Prostate gland (tissue), 2 donors: ENCODE data around the gene CKAP2L. TPM values are rescaled to one million over a fixed set of nuclear protein-coding genes. Genes with fewer than 3 reads are reported as not detected.

Source experiments
- DNase-seq: peaks from one replicate; pipeline ENCODE4 v3.0.0-alpha.2; 2019; ENCODE audit warnings: low spot score
- H3K27ac ChIP-seq, 2 donors: fragments of 200-600 bp; sonication (generic); 2 replicates each; pipeline ENCODE4 v1.5.1; 2017 to 2019
- H3K27me3 ChIP-seq: fragments of 200-600 bp; sonication (generic); replicated peaks from 2 replicates; pipeline ENCODE4 v1.5.1; 2019; ENCODE audit not compliant: insufficient read depth
- H3K36me3 ChIP-seq, 2 donors: fragments of 200-600 bp; sonication (generic); 1 replicate in 1 of 2; 2 replicates in 1 of 2; pipeline versions ENCODE4 v1.5.1 to v1.8.1; 2017 to 2019
- H3K4me1 ChIP-seq: fragments of 200-600 bp; sonication (generic); replicated peaks from 2 replicates; pipeline ENCODE4 v1.5.1; 2019
- H3K4me3 ChIP-seq, 2 donors: fragments of 200-600 bp; sonication (generic); 2 replicates each; pipeline ENCODE4 v1.5.1; 2017 to 2019
- H3K9me3 ChIP-seq: fragments of 200-600 bp; sonication (generic); 2 replicates; pipeline ENCODE4 v1.5.1; 2017
- POLR2A ChIP-seq: fragments of 450-650 bp; IDR thresholded peaks from one replicate; pipeline ENCODE4 v1.6.1; 2016; ENCODE audit warnings: antibody characterized with exemption, mild to moderate bottlenecking
- POLR2AphosphoS5 ChIP-seq: sonication (generic); formaldehyde crosslinking; IDR thresholded peaks from one replicate; pipeline ENCODE4 v1.6.1; 2017; ENCODE audit warnings: antibody characterized with exemption
- WGBS: methylation state at CpG from one replicate; pipeline ENCODE4 v1.1.5; 2018; 5-methylcytosine and 5-hydroxymethylcytosine counted together
- intact Hi-C: fragments of 100-400 bp; cut with DNase I; formaldehyde crosslinking; loops from one replicate; pipeline ENCODE4 v1.14.2; 2022
- total RNA-seq, 2 donors: library from RNA; depleted of rRNA; stranded (reverse); fragments of >200 nt; gene quantifications; one replicate each; pipeline ENCODE4 v1.1.0, GENCODE V29; 2016
- TF ChIP-seq, protein P1 (sequence below), 4 experiments: fragments of 200-600 bp in 2 of 4; fragments of 450-650 bp in 2 of 4; sonication (generic) in 2 of 4; IDR thresholded peaks; 1 replicate in 3 of 4; 2 replicates in 1 of 4; pipeline ENCODE4 v1.5.1; 2016 to 2019; ENCODE audit warnings: antibody characterized with exemption in 4 of 4, mild to moderate bottlenecking in 2 of 4, moderate library complexity in 2 of 4

Gene CKAP2L
- total RNA-seq, 2 donors from 2014 or later, result 0.23 to 3.1 TPM

DNA sequence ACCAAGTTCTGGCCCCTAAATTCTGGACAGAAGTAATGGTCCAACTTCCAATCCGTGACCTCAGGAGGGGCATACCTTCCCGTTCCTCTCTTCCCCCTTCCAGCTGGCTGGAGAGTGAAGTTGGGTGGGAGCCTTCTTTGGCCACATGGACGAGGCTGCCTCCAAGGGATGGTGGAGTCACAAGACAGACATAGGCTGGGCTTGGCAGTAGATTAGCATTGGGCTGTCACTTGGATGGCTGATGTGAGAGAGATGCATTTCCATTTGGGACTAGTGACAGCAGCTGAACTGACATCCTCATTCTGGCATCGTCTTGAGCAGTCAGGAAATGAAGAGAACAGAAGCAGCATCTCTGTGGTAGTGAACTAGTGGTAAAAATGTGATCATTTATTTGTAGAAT, 31.0 kb downstream of the CKAP2L start:
- Histone ChIP-seq H3K9me3 (no peaks in the 10 kb centered on the region), H3K4me1 (no peaks in the 10 kb centered on the region), H3K27ac (no peak overlapping the region), H3K4me3 (no peak overlapping the region), H3K36me3 (no peaks in the 10 kb centered on the region), H3K27me3 (no peaks in the 10 kb centered on the region)
- intact Hi-C loops, result no loop called here
- TF ChIP-seq, protein P1, sequence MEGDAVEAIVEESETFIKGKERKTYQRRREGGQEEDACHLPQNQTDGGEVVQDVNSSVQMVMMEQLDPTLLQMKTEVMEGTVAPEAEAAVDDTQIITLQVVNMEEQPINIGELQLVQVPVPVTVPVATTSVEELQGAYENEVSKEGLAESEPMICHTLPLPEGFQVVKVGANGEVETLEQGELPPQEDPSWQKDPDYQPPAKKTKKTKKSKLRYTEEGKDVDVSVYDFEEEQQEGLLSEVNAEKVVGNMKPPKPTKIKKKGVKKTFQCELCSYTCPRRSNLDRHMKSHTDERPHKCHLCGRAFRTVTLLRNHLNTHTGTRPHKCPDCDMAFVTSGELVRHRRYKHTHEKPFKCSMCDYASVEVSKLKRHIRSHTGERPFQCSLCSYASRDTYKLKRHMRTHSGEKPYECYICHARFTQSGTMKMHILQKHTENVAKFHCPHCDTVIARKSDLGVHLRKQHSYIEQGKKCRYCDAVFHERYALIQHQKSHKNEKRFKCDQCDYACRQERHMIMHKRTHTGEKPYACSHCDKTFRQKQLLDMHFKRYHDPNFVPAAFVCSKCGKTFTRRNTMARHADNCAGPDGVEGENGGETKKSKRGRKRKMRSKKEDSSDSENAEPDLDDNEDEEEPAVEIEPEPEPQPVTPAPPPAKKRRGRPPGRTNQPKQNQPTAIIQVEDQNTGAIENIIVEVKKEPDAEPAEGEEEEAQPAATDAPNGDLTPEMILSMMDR (IDR thresholded peaks at IDR 0.05), result no peak
- TF ChIP-seq POLR2AphosphoS5 (no peak), POLR2A (no peak)
- DNase-seq, result no peak
- 46% methylated on average over 4 of the region's 4 CpGs for WGBS

DNA sequence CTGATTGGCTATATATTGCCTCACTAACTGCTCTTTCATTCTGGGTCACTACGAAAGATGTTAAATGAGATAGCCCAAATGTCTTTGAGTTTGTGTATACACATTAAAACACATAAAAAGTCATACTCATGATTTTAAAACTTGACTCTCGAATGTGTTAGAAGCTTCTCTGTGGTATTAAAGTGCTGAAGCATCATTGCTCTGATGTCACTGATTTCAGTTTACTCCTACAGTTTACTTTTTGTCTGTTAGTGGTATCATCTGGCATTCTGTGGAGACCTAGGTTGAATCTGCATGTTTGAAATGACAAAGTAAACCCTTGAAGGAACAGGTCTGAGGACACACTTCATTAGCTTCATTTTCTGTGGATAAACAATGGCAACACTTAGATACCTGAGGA, 32.9 kb downstream of the CKAP2L start:
- WGBS, result 65% methylated on average over 2 of the region's 2 CpGs
- intact Hi-C loops, result no loop called here
- no peak for DNase-seq
- H3K27ac ChIP-seq, result no peak overlapping the region
- no peaks in the 10 kb centered on the region for H3K27me3 ChIP-seq
- H3K4me3 ChIP-seq, result no peak overlapping the region
- TF ChIP-seq POLR2AphosphoS5 (no peak), POLR2A (no peak)
- TF ChIP-seq, protein P1 (IDR thresholded peaks at IDR 0.05), result no peak
- H3K36me3 ChIP-seq, result no peaks in the 10 kb centered on the region
- no peaks in the 10 kb centered on the region for H3K9me3 ChIP-seq
- H3K4me1 ChIP-seq, result no peaks in the 10 kb centered on the region

DNA sequence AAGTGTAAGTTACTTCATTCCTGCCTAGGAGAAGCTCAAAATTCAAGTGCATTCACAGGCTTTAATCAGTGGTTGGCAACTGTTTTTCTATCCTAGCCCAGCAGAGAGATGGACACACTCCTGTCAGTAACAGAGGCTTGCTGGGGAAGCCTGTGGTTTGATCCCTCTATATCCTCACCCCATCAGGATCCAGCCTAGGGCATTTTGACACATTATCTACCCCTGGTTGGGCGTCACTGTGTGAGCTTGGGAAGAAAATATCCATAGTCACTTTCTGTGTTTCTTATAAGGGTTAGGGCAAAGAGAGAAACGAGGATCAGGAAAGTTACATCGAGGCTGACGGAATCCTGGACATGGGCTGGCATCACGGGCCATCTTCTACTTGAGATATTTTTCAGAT, 33.6 kb downstream of the CKAP2L start:
- no peaks in the 10 kb centered on the region for H3K36me3 ChIP-seq
- intact Hi-C loops, result no loop called here
- WGBS, result 93% methylated on average over 5 of the region's 5 CpGs
- no peaks in the 10 kb centered on the region for H3K27me3 ChIP-seq
- no peaks in the 10 kb centered on the region for H3K4me1 ChIP-seq
- no peak for DNase-seq
- H3K4me3 ChIP-seq, result no peak overlapping the region
- no peak overlapping the region for H3K27ac ChIP-seq
- no peaks in the 10 kb centered on the region for H3K9me3 ChIP-seq
- TF ChIP-seq POLR2A (no peak), POLR2AphosphoS5 (no peak)
- TF ChIP-seq, protein P1 (IDR thresholded peaks at IDR 0.05), result no peak

DNA sequence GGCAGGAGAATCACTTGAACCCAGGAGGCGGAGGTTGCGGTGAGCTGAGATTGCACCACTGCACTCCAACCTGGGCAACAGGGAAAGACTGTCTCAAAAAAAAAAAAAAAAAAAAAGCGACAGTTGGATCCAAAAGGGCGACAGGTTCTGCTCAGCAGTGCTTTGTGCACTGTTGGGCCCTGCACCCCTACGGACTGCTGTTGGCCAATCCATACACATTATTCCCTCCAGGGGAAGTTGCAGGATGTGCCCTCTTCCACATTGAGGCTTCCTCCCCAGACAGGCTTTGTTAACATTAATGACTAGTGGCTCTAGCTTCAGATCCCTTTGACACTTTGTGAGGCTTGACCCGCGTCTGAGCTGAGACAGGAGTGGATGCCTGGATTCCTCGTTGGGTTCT, 34.2 kb downstream of the CKAP2L start:
- Histone ChIP-seq H3K4me1 (no peaks in the 10 kb centered on the region), H3K27me3 (no peaks in the 10 kb centered on the region), H3K27ac (no peak overlapping the region), H3K4me3 (no peak overlapping the region), H3K9me3 (no peaks in the 10 kb centered on the region), H3K36me3 (no peaks in the 10 kb centered on the region)
- 88% methylated on average over 8 of the region's 8 CpGs for WGBS
- TF ChIP-seq, protein P1 (IDR thresholded peaks at IDR 0.05), result no peak
- TF ChIP-seq POLR2A (no peak), POLR2AphosphoS5 (no peak)
- intact Hi-C loops, result no loop called here
- DNase-seq, result no peak

DNA sequence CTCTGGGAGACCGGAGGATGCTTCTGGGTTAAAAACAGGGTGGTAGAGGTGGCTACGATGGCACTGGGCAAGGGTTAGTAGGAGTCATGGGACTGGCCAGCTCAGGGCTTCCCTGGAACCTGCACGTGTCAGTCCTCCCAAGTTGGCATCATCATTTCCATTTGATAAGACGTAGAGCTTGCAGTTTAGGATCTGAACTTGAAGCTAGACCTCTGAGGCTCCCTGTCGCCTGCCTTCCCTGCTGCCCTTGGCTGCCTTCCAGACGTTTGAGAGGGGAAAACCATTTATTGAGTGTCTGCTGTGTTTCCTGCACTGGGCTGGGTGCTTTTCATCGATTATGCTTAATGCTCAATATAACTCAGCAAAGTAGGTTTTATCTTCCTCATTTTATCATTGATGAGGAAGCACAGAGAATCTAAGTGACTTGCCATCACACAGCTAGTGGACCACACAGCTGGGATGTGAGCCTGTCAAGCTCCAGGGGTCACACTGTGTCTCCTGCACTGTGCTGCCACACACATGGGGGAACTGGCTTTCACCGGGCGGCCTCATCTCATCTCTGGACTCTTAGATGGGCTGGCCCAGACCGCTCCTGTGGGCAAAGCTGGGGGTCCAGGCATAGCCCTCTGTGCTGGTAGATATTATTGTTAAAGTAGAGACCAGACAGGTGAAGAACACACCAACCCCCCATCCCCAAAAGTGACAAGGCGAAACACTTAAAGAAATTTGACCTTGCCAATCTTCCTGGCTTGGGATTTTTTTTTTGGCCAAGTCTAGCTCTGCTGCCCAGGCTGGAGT, 35.8 kb downstream of the CKAP2L start:
- no peaks in the 10 kb centered on the region for H3K36me3 ChIP-seq
- TF ChIP-seq POLR2A, result no peak
- intact Hi-C loops, result no loop called here
- H3K4me3 ChIP-seq, result no peak overlapping the region
- no peak overlapping the region for H3K27ac ChIP-seq
- WGBS, result 66% methylated on average over 11 of the region's 11 CpGs
- H3K4me1 ChIP-seq, result no peaks in the 10 kb centered on the region
- H3K9me3 ChIP-seq, result no peaks in the 10 kb centered on the region
- DNase-seq, result no peak
- no peaks in the 10 kb centered on the region for H3K27me3 ChIP-seq
